ENCODE data around the gene TSPAN8. TPM values are rescaled to one million over a fixed set of nuclear protein-coding genes. Genes with fewer than 3 reads are reported as not detected.

TSPAN8 gene
- total RNA-seq, 1 experiment from 2014 or later = 0.37 TPM

DNA sequence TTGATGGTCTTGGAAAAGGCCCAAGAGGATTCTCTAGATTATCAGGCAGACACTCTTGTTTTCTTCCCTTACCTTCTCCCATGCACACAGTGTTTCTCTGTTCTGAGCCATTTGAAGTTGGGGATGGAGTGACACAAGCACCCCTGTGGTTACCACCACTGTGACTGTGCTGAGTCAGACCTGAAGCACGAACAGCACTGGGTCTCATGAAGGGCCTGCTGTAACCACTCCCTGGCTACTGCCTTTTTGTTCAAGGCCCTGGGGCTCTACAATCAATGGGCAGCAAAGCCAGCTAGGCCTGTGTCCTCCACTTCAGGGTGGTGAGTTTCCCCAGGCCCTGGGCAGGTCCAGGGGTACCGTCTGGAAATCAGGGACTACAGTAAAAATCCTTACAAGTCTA lies 65.5 kb downstream of the TSPAN8 start (continued):
- TF ChIP-seq, protein P1, sequence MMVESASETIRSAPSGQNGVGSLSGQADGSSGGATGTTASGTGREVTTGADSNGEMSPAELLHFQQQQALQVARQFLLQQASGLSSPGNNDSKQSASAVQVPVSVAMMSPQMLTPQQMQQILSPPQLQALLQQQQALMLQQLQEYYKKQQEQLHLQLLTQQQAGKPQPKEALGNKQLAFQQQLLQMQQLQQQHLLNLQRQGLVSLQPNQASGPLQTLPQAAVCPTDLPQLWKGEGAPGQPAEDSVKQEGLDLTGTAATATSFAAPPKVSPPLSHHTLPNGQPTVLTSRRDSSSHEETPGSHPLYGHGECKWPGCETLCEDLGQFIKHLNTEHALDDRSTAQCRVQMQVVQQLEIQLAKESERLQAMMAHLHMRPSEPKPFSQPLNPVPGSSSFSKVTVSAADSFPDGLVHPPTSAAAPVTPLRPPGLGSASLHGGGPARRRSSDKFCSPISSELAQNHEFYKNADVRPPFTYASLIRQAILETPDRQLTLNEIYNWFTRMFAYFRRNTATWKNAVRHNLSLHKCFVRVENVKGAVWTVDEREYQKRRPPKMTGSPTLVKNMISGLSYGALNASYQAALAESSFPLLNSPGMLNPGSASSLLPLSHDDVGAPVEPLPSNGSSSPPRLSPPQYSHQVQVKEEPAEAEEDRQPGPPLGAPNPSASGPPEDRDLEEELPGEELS (CRISPR knock-in tag; IDR thresholded peaks at IDR 0.05) = no peak
- TF ChIP-seq, protein P2, sequence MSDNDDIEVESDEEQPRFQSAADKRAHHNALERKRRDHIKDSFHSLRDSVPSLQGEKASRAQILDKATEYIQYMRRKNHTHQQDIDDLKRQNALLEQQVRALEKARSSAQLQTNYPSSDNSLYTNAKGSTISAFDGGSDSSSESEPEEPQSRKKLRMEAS (CRISPR knock-in tag; IDR thresholded peaks at IDR 0.05) = no peak
- TF ChIP-seq, protein P3, sequence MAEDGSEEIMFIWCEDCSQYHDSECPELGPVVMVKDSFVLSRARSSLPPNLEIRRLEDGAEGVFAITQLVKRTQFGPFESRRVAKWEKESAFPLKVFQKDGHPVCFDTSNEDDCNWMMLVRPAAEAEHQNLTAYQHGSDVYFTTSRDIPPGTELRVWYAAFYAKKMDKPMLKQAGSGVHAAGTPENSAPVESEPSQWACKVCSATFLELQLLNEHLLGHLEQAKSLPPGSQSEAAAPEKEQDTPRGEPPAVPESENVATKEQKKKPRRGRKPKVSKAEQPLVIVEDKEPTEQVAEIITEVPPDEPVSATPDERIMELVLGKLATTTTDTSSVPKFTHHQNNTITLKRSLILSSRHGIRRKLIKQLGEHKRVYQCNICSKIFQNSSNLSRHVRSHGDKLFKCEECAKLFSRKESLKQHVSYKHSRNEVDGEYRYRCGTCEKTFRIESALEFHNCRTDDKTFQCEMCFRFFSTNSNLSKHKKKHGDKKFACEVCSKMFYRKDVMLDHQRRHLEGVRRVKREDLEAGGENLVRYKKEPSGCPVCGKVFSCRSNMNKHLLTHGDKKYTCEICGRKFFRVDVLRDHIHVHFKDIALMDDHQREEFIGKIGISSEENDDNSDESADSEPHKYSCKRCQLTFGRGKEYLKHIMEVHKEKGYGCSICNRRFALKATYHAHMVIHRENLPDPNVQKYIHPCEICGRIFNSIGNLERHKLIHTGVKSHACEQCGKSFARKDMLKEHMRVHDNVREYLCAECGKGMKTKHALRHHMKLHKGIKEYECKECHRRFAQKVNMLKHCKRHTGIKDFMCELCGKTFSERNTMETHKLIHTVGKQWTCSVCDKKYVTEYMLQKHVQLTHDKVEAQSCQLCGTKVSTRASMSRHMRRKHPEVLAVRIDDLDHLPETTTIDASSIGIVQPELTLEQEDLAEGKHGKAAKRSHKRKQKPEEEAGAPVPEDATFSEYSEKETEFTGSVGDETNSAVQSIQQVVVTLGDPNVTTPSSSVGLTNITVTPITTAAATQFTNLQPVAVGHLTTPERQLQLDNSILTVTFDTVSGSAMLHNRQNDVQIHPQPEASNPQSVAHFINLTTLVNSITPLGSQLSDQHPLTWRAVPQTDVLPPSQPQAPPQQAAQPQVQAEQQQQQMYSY (CRISPR knock-in tag; IDR thresholded peaks at IDR 0.05) = no peak
- TF ChIP-seq, protein P4, sequence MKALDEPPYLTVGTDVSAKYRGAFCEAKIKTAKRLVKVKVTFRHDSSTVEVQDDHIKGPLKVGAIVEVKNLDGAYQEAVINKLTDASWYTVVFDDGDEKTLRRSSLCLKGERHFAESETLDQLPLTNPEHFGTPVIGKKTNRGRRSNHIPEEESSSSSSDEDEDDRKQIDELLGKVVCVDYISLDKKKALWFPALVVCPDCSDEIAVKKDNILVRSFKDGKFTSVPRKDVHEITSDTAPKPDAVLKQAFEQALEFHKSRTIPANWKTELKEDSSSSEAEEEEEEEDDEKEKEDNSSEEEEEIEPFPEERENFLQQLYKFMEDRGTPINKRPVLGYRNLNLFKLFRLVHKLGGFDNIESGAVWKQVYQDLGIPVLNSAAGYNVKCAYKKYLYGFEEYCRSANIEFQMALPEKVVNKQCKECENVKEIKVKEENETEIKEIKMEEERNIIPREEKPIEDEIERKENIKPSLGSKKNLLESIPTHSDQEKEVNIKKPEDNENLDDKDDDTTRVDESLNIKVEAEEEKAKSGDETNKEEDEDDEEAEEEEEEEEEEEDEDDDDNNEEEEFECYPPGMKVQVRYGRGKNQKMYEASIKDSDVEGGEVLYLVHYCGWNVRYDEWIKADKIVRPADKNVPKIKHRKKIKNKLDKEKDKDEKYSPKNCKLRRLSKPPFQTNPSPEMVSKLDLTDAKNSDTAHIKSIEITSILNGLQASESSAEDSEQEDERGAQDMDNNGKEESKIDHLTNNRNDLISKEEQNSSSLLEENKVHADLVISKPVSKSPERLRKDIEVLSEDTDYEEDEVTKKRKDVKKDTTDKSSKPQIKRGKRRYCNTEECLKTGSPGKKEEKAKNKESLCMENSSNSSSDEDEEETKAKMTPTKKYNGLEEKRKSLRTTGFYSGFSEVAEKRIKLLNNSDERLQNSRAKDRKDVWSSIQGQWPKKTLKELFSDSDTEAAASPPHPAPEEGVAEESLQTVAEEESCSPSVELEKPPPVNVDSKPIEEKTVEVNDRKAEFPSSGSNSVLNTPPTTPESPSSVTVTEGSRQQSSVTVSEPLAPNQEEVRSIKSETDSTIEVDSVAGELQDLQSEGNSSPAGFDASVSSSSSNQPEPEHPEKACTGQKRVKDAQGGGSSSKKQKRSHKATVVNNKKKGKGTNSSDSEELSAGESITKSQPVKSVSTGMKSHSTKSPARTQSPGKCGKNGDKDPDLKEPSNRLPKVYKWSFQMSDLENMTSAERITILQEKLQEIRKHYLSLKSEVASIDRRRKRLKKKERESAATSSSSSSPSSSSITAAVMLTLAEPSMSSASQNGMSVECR (CRISPR knock-in tag; IDR thresholded peaks at IDR 0.05; ENCODE audit: borderline replicate concordance) = no peak
- TF ChIP-seq, protein P5, sequence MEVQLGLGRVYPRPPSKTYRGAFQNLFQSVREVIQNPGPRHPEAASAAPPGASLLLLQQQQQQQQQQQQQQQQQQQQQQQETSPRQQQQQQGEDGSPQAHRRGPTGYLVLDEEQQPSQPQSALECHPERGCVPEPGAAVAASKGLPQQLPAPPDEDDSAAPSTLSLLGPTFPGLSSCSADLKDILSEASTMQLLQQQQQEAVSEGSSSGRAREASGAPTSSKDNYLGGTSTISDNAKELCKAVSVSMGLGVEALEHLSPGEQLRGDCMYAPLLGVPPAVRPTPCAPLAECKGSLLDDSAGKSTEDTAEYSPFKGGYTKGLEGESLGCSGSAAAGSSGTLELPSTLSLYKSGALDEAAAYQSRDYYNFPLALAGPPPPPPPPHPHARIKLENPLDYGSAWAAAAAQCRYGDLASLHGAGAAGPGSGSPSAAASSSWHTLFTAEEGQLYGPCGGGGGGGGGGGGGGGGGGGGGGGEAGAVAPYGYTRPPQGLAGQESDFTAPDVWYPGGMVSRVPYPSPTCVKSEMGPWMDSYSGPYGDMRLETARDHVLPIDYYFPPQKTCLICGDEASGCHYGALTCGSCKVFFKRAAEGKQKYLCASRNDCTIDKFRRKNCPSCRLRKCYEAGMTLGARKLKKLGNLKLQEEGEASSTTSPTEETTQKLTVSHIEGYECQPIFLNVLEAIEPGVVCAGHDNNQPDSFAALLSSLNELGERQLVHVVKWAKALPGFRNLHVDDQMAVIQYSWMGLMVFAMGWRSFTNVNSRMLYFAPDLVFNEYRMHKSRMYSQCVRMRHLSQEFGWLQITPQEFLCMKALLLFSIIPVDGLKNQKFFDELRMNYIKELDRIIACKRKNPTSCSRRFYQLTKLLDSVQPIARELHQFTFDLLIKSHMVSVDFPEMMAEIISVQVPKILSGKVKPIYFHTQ (CRISPR knock-in tag; IDR thresholded peaks at IDR 0.05) = no peak

DNA sequence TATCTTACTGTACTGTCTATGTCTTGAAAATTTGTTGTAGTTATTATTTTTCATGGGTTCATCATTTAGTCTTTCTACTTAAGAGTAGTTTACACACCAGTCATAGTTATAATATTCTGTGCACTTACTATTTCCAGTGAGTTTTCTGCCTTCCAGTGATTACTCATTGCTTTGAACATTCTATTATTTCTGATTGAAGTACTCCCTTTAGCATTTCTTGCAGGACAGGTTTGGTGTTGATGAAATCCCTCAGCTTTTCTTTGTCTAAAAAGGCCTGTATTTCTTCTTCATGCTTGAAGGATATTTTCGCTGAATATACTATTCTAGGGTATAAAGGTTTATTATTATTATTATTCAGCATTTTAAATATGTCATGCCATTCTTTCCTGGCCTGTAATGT lies 66.8 kb downstream of the TSPAN8 start:
- no peak for ATAC-seq

DNA sequence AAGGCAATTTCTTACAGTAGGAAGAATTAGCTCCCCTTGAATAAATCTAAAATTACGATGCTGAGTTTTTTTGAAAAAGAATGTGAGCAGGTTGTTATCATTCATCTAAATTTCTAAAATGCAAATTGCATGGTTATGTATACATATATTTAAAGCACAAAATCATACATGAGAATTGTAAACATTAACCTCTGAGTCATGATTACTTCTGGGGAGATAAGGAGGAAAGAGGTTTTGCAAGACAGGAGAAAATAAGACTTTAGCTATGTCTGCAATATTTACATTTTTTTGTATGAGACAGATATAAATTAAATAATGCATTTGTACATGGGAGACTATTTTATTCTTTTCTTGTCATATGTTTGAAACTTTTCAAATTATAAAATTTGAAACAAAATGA lies 72.2 kb downstream of the TSPAN8 start:
- ChIA-PET CTCF (no interaction called here), POLR2A (no interaction called here)
- no peak overlapping the region for H3K4me3 Mint-ChIP-seq
- TF ChIP-seq TEAD1 (CRISPR knock-in tag; IDR thresholded peaks at IDR 0.05) (no peak), PRRX2 (CRISPR knock-in tag; IDR thresholded peaks at IDR 0.05) (no peak)
- ATAC-seq = no peak
- peaks cover 30% of the 10 kb centered on the region for H3K9me3 Mint-ChIP-seq
- H3K36me3 Mint-ChIP-seq = peaks cover 11% of the 10 kb centered on the region
- H3K27ac Mint-ChIP-seq = no peak overlapping the region
- DNase-seq (ENCODE audit: low spot score) = no peak
- no peaks in the 10 kb centered on the region for H3K4me1 Mint-ChIP-seq
- no peaks in the 10 kb centered on the region for H3K27me3 Mint-ChIP-seq (ENCODE audit: low read depth)

More for the DNA sequence above, 66.8 kb downstream of the TSPAN8 start:
- Mint-ChIP-seq H3K36me3 (peaks cover 26% of the 10 kb centered on the region), H3K4me3 (no peak overlapping the region), H3K9me3 (peaks cover 46% of the 10 kb centered on the region), H3K27ac (no peak overlapping the region), H3K27me3 (ENCODE audit: low read depth) (no peaks in the 10 kb centered on the region), H3K4me1 (no peaks in the 10 kb centered on the region)
- ChIA-PET POLR2A (no interaction called here), CTCF (no interaction called here)
- TF ChIP-seq, protein P6, sequence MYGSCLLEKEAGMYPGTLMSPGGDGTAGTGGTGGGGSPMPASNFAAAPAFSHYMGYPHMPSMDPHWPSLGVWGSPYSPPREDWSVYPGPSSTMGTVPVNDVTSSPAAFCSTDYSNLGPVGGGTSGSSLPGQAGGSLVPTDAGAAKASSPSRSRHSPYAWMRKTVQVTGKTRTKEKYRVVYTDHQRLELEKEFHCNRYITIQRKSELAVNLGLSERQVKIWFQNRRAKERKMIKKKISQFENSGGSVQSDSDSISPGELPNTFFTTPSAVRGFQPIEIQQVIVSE (CRISPR knock-in tag; IDR thresholded peaks at IDR 0.05; ENCODE audit: borderline replicate concordance) = no peak
- DNase-seq (ENCODE audit: low spot score) = no peak

Measured in WTC11 (cell line).